ENCODE results near the gene ABCA3.

ABCA3 gene

GRCh38 chr16:2308089-2308962 is 32.2 kb downstream of the ABCA3 start:
- DNase-seq, result no peak

GRCh38 chr16:2299915-2300192 is 40.7 kb downstream of the ABCA3 start:
- DNase-seq, result no peak

GRCh38 chr16:2299121-2299914 is 41.2 kb downstream of the ABCA3 start:
- no peak for DNase-seq

GRCh38 chr16:2298621-2299020 is 41.9 kb downstream of the ABCA3 start:
- no peak for DNase-seq

- no peak for DNase-seq
These were observed 43.0 kb downstream of the ABCA3 start for GRCh38 chr16:2297506-2297860.

GRCh38 chr16:2296661-2297505 is 43.6 kb downstream of the ABCA3 start:
- DNase-seq, result no peak

- DNase-seq, result no peak
These were observed 45.3 kb downstream of the ABCA3 start for GRCh38 chr16:2295056-2295798.

GRCh38 chr16:2292221-2292620 is 48.3 kb downstream of the ABCA3 start:
- no peak for DNase-seq

- DNase-seq, result no peak
These were observed 51.2 kb downstream of the ABCA3 start for GRCh38 chr16:2289282-2289681.

- no peak for DNase-seq
These were observed 51.8 kb downstream of the ABCA3 start for GRCh38 chr16:2288726-2289125.

GRCh38 chr16:2287916-2288547 is 52.5 kb downstream of the ABCA3 start:
- DNase-seq, result no peak

- DNase-seq, result no peak
These were observed 54.0 kb downstream of the ABCA3 start for GRCh38 chr16:2286550-2286949.

- no peak for DNase-seq
These were observed 54.8 kb downstream of the ABCA3 start for GRCh38 chr16:2285731-2286191.

- DNase-seq, result no peak
These were observed 55.5 kb downstream of the ABCA3 start for GRCh38 chr16:2284797-2285576.

GRCh38 chr16:2284001-2284770 is 56.3 kb downstream of the ABCA3 start:
- DNase-seq, result no peak

GRCh38 chr16:2282866-2283555 is 57.5 kb downstream of the ABCA3 start:
- DNase-seq, result no peak

- DNase-seq, result no peak
These were observed 58.3 kb downstream of the ABCA3 start for GRCh38 chr16:2282262-2282661.

- DNase-seq, result no peak
These were observed 59.5 kb downstream of the ABCA3 start for GRCh38 chr16:2280981-2281542.

- no peak for DNase-seq
These were observed 60.1 kb downstream of the ABCA3 start for GRCh38 chr16:2280461-2280860.

Measured in NCI-H226 (cell line).